HCT116 (cell line): ENCODE measurements around the gene GNA12. TPM values are rescaled to one million over a fixed set of nuclear protein-coding genes. Genes with fewer than 3 reads are reported as not detected.

Source experiments
- ATAC-seq: fragments of 200-7000 bp; cut with Tn5 transposase; 2 replicates; pipeline ENCODE4 v1.9.1; 2020; ENCODE audit warnings: mild to moderate bottlenecking, moderate library complexity
- BruUV-seq: library from RNA; stranded (reverse); fragments of 400-500 nt; replicated peaks from 2 replicates; lab custom pipeline; 2021; lab: Mats Ljungman, UMichigan
- CTCF ChIA-PET: fragments of 300-600 bp; sonication (Branson Sonifier 250); formaldehyde crosslinking; loops from one replicate; lab custom pipeline; 2021; ENCODE audit warnings: antibody characterized with exemption; lab: Charles Lee
- POLR2A ChIA-PET: fragments of 300-600, 350-600 bp; sonication (Branson Sonifier 250); formaldehyde crosslinking; loops from one replicate; lab custom pipeline; 2021; ENCODE audit warnings: antibody characterized with exemption; lab: Charles Lee
- RAD21 ChIA-PET, 2 experiments: fragments of 300-600 bp; sonication (Branson Sonifier 250); formaldehyde crosslinking; loops; one replicate each; lab custom pipeline; 2023; ENCODE audit warnings: low total read pairs in 2 of 2; ENCODE audit not compliant: uncharacterized antibody in 2 of 2, unreplicated experiment in 2 of 2, low non-redundant PET in 1 of 2; lab: Charles Lee
- DNase-seq: peaks from one replicate; pipeline ENCODE4 v3.0.0-alpha.2; 2010; ENCODE audit warnings: low read depth, low spot score
- H2AFZ ChIP-seq: fragments of 200-600 bp; shearing (Covaris generic), sonication (generic); 2 replicates; pipeline ENCODE4 v1.6.1; 2017; ENCODE audit warnings: low read depth, mixed run types, mixed read lengths, antibody characterized with exemption, low read length; ENCODE audit not compliant: poor library complexity, severe bottlenecking
- H3K27ac ChIP-seq: 2 replicates; pipeline ENCODE4 v1.5.1; 2012; ENCODE audit warnings: low read depth, low read length
- H3K27me3 ChIP-seq: fragments of 200-600 bp; sonication (generic); 2 replicates; pipeline ENCODE4 v1.6.1; 2016; ENCODE audit warnings: mixed run types, low read length, mixed read lengths; ENCODE audit not compliant: insufficient read depth
- H3K36me3 ChIP-seq, 2 experiments: fragments of 200-500 bp in 1 of 2; fragments of 200-600 bp in 1 of 2; sonication (Bioruptor generic) in 1 of 2; sonication (generic) in 1 of 2; 2 replicates each; pipeline versions ENCODE4 v1.5.1 to v1.6.1; 2014 to 2016; ENCODE audit warnings: low read length in 2 of 2, inconsistent platforms in 1 of 2, mixed read lengths in 1 of 2, mixed run types in 1 of 2; ENCODE audit not compliant: insufficient read depth in 2 of 2, control insufficient read depth in 1 of 2
- H3K4me1 ChIP-seq, 2 experiments: fragments of 200-600 bp in 1 of 2; sonication (generic) in 1 of 2; 2 replicates each; pipeline versions ENCODE4 v1.5.1 to v1.6.1; 2012 to 2017; ENCODE audit warnings: low read length in 2 of 2, inconsistent platforms in 1 of 2, mild to moderate bottlenecking in 1 of 2, mixed read lengths in 1 of 2, mixed run types in 1 of 2, moderate library complexity in 1 of 2; ENCODE audit not compliant: insufficient read depth in 2 of 2, control insufficient read depth in 1 of 2
- H3K4me2 ChIP-seq: fragments of 200-600 bp; sonication (generic); 2 replicates; pipeline ENCODE4 v1.6.1; 2017; ENCODE audit warnings: mixed run types, low read length, mixed read lengths
- H3K4me3 ChIP-seq, 2 experiments: fragments of 200-600 bp in 1 of 2; sonication (generic) in 1 of 2; replicated peaks in 1 of 2; 2 replicates each; pipeline ENCODE4 v1.5.1; 2011 to 2016; ENCODE audit warnings: low read length in 2 of 2, control low read depth in 1 of 2, low read depth in 1 of 2, mild to moderate bottlenecking in 1 of 2, mixed read lengths in 1 of 2, mixed run types in 1 of 2
- H3K79me2 ChIP-seq: fragments of 200-600 bp; sonication (generic); 2 replicates; pipeline ENCODE4 v1.6.1; 2017; ENCODE audit warnings: mild to moderate bottlenecking, mixed run types, low read length, moderate library complexity, mixed read lengths; ENCODE audit not compliant: insufficient read depth
- H3K9ac ChIP-seq: fragments of 200-600 bp; sonication (generic); 2 replicates; pipeline ENCODE4 v1.6.1; 2016; ENCODE audit warnings: low read length, mixed read lengths
- H3K9me2 ChIP-seq: fragments of 200-600 bp; sonication (generic), shearing (Covaris generic); 2 replicates; pipeline ENCODE4 v1.6.1; 2017; ENCODE audit warnings: mixed run types, mild to moderate bottlenecking, moderate library complexity; ENCODE audit not compliant: insufficient read depth
- H3K9me3 ChIP-seq, 2 experiments: fragments of 200-500 bp in 1 of 2; fragments of 200-600 bp in 1 of 2; sonication (Bioruptor generic) in 1 of 2; sonication (generic) in 1 of 2; 2 replicates each; pipeline ENCODE4 v1.6.1; 2014 to 2017; ENCODE audit warnings: low read length in 2 of 2, mixed read lengths in 2 of 2, inconsistent platforms in 1 of 2, low read depth in 1 of 2, mild to moderate bottlenecking in 1 of 2, mixed run types in 1 of 2, moderate library complexity in 1 of 2; ENCODE audit not compliant: control insufficient read depth in 1 of 2, insufficient read depth in 1 of 2
- H4K20me1 ChIP-seq: fragments of 200-600 bp; sonication (generic), shearing (Covaris generic); 2 replicates; pipeline ENCODE4 v1.6.1; 2017; ENCODE audit warnings: mixed run types, mild to moderate bottlenecking, moderate library complexity; ENCODE audit not compliant: insufficient read depth
- CBX3 ChIP-seq: IDR thresholded peaks from 2 replicates; pipeline ENCODE4 v1.6.1; 2012; ENCODE audit warnings: low read depth
- CEBPB ChIP-seq: IDR thresholded peaks from 2 replicates; pipeline ENCODE4 v1.6.1; 2012; ENCODE audit warnings: low read depth
- EGR1 ChIP-seq: IDR thresholded peaks from 2 replicates; pipeline ENCODE4 v1.6.1; 2012; ENCODE audit warnings: low read depth
- ELF1 ChIP-seq: IDR thresholded peaks from 2 replicates; pipeline ENCODE4 v1.6.1; 2012; ENCODE audit warnings: low read depth, borderline replicate concordance
- EZH2 ChIP-seq: fragments of 200-600 bp; sonication (generic); IDR thresholded peaks from 2 replicates; pipeline ENCODE4 v1.6.1; 2017; ENCODE audit warnings: antibody characterized with exemption, mixed run types
- FOSL1 ChIP-seq: IDR thresholded peaks from 2 replicates; pipeline ENCODE4 v1.6.1; 2012; ENCODE audit warnings: low read depth
- JUND ChIP-seq: IDR thresholded peaks from 2 replicates; pipeline ENCODE4 v1.6.1; 2012
- POLR2A ChIP-seq: IDR thresholded peaks from 2 replicates; pipeline ENCODE4 v1.7.0; 2011; ENCODE audit warnings: borderline replicate concordance; ENCODE audit not compliant: insufficient read depth, insufficient read length; ENCODE audit errors: extremely low read depth
- SIN3A ChIP-seq: IDR thresholded peaks from 2 replicates; pipeline ENCODE4 v1.6.1; 2012; ENCODE audit warnings: low read depth
- TCF7L2 ChIP-seq: IDR thresholded peaks from 2 replicates; pipeline ENCODE4 v1.7.0; 2011; ENCODE audit warnings: borderline replicate concordance, inconsistent platforms; ENCODE audit not compliant: insufficient read depth, insufficient read length; ENCODE audit errors: extremely low read depth
- ZBTB33 ChIP-seq: IDR thresholded peaks from 2 replicates; pipeline ENCODE4 v1.6.1; 2011; ENCODE audit warnings: mild to moderate bottlenecking, low read length, moderate library complexity; ENCODE audit not compliant: insufficient replicate concordance; ENCODE audit errors: extremely low read depth
- ZNF274 ChIP-seq: fragments of 200-500 bp; sonication (Bioruptor generic); IDR thresholded peaks from 2 replicates; pipeline ENCODE4 v1.6.1; 2014; ENCODE audit warnings: mild to moderate bottlenecking, low read depth, low read length, inconsistent platforms
- intact Hi-C: fragments of 100-400 bp; cut with micrococcal nuclease; formaldehyde crosslinking; loops from 2 replicates; pipeline ENCODE4 v1.10.0; 2022
- total RNA-seq: library from RNA; stranded (reverse); gene quantifications from one replicate; pipeline ENCODE4 v1.2.1, GENCODE V29; 2021; ENCODE audit not compliant: unreplicated experiment
- TF ChIP-seq, protein P1 (sequence below), 3 experiments: fragments of 200-600 bp in 1 of 3; sonication (generic) in 1 of 3; IDR thresholded peaks in 2 of 3; conservative IDR thresholded peaks in 1 of 3; 2 replicates each; pipeline ENCODE4 v1.5.1; 2012 to 2017; ENCODE audit warnings: low read depth in 2 of 3, low read length in 2 of 3, antibody characterized with exemption in 1 of 3, borderline replicate concordance in 1 of 3, control low read depth in 1 of 3, mild to moderate bottlenecking in 1 of 3, mixed read lengths in 1 of 3, mixed run types in 1 of 3, moderate library complexity in 1 of 3; ENCODE audit not compliant: insufficient read depth in 1 of 3
- TF ChIP-seq, protein P2 (sequence below): IDR thresholded peaks from 2 replicates; pipeline ENCODE4 v1.6.1; 2012

The GNA12 gene
- total RNA-seq, 1 experiment from 2014 or later: 32.6 TPM

GRCh38 chr7:2833083-2833910, 10.8 kb downstream of the GNA12 start:
- POLR2A ChIA-PET: no interaction called here
- no peak overlapping the region for H2AFZ ChIP-seq
- intact Hi-C loops: no loop called here
- H3K27me3 ChIP-seq: no peaks in the 10 kb centered on the region
- RAD21 ChIA-PET: no interaction called here
- no peak overlapping the region for H3K27ac ChIP-seq
- no peak for ATAC-seq
- no peaks in the 10 kb centered on the region for H3K4me1 ChIP-seq
- peaks cover 68% of the 10 kb centered on the region for H3K79me2 ChIP-seq
- no TSS peak for BruUV-seq
- H3K9me3 ChIP-seq: no peaks in the 10 kb centered on the region
- no peaks in the 10 kb centered on the region for H4K20me1 ChIP-seq
- no peak overlapping the region for H3K4me3 ChIP-seq
- no peak for TF ChIP-seq CEBPB
- TF ChIP-seq ZBTB33: no peak
- no peak for TF ChIP-seq TCF7L2
- TF ChIP-seq EGR1: no peak
- TF ChIP-seq, all 23 proteins: peak for 0
- Histone ChIP-seq H3K4me2 (no peak overlapping the region), H3K9ac (no peak overlapping the region), H3K36me3 (peaks cover 0 to 5% of the 10 kb centered on the region in 2 experiments; a peak in 1 of 4 replicates), H3K9me2 (no peaks in the 10 kb centered on the region)
- DNase-seq: no peak
- CTCF ChIA-PET: no interaction called here

GRCh38 chr7:2832461-2832860, 11.6 kb downstream of the GNA12 start:
- RAD21 ChIA-PET: no interaction called here
- H3K27me3 ChIP-seq: no peaks in the 10 kb centered on the region
- intact Hi-C loops: no loop called here
- H3K27ac ChIP-seq: no peak overlapping the region
- H3K36me3 ChIP-seq: peaks cover 0 to 5% of the 10 kb centered on the region in 2 experiments; a peak in 1 of 4 replicates
- H3K4me3 ChIP-seq: no peak overlapping the region
- no peaks in the 10 kb centered on the region for H3K9me3 ChIP-seq
- CTCF ChIA-PET: no interaction called here
- POLR2A ChIA-PET: no interaction called here
- no peak overlapping the region for H3K9ac ChIP-seq
- no peaks in the 10 kb centered on the region for H3K9me2 ChIP-seq
- H3K4me1 ChIP-seq: no peaks in the 10 kb centered on the region
- BruUV-seq: no TSS peak
- DNase-seq (no peak), ATAC-seq (no peak)
- H4K20me1 ChIP-seq: no peaks in the 10 kb centered on the region
- H2AFZ ChIP-seq: no peak overlapping the region
- H3K4me2 ChIP-seq: no peak overlapping the region
- H3K79me2 ChIP-seq: peaks cover 63% of the 10 kb centered on the region
- TF ChIP-seq EZH2 (no peak), FOSL1 (no peak), ELF1 (no peak), ZNF274 (no peak), CEBPB (no peak), EGR1 (no peak), SIN3A (no peak), JUND (no peak), TCF7L2 (no peak), CBX3 (no peak), POLR2A (no peak)
- TF ChIP-seq, protein P1, sequence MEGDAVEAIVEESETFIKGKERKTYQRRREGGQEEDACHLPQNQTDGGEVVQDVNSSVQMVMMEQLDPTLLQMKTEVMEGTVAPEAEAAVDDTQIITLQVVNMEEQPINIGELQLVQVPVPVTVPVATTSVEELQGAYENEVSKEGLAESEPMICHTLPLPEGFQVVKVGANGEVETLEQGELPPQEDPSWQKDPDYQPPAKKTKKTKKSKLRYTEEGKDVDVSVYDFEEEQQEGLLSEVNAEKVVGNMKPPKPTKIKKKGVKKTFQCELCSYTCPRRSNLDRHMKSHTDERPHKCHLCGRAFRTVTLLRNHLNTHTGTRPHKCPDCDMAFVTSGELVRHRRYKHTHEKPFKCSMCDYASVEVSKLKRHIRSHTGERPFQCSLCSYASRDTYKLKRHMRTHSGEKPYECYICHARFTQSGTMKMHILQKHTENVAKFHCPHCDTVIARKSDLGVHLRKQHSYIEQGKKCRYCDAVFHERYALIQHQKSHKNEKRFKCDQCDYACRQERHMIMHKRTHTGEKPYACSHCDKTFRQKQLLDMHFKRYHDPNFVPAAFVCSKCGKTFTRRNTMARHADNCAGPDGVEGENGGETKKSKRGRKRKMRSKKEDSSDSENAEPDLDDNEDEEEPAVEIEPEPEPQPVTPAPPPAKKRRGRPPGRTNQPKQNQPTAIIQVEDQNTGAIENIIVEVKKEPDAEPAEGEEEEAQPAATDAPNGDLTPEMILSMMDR (IDR thresholded peaks at IDR 0.05 in 2 of 3, conservative IDR thresholded peaks at IDR 0.05 in 1 of 3; ENCODE audit: borderline replicate concordance in 1 of 3, insufficient read depth in 1 of 3, low read depth in 2 of 3, low read length in 2 of 3): no peak
- TF ChIP-seq, protein P2, sequence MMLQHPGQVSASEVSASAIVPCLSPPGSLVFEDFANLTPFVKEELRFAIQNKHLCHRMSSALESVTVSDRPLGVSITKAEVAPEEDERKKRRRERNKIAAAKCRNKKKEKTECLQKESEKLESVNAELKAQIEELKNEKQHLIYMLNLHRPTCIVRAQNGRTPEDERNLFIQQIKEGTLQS: no peak
